HG02870 (cell line): ENCODE measurements around the gene DUT.

ENCODE experiments used
- ATAC-seq: cut with Tn5 transposase; IDR thresholded peaks from one replicate; pipeline ENCODE4 v1.9.1; 2021; ENCODE audit warnings: mild to moderate bottlenecking, moderate library complexity; ENCODE audit not compliant: unreplicated experiment

The DUT gene

GRCh38 chr15:48330855-48331795, at the start of gene DUT:
DUT (plus strand) TSS chr15:48331429; CDS start chr15:48331516, 87 bp downstream.
- peak; percentile 85 for ATAC-seq

- ATAC-seq = no peak
Observed at GRCh38 chr15:48281674-48282073, 49.6 kb upstream of the DUT start.

GRCh38 chr15:48282216-48282615, 49.0 kb upstream of the DUT start:
- no peak for ATAC-seq

- no peak for ATAC-seq
Observed at GRCh38 chr15:48283396-48284145, 47.7 kb upstream of the DUT start.

GRCh38 chr15:48285329-48286214, 45.7 kb upstream of the DUT start:
- peak; percentile 90 for ATAC-seq

- ATAC-seq = no peak
Observed at GRCh38 chr15:48289628-48290027, 41.6 kb upstream of the DUT start.

GRCh38 chr15:48292458-48292857, 38.8 kb upstream of the DUT start:
- no peak for ATAC-seq

GRCh38 chr15:48297668-48298067, 33.6 kb upstream of the DUT start:
- no peak for ATAC-seq

GRCh38 chr15:48298914-48299313, 32.3 kb upstream of the DUT start:
- no peak for ATAC-seq

GRCh38 chr15:48300038-48300437, 31.2 kb upstream of the DUT start:
- ATAC-seq = no peak

- ATAC-seq = no peak
Observed at GRCh38 chr15:48304398-48304797, 26.8 kb upstream of the DUT start.

GRCh38 chr15:48306639-48307038, 24.6 kb upstream of the DUT start:
- no peak for ATAC-seq

- ATAC-seq = no peak
Observed at GRCh38 chr15:48307586-48307985, 23.6 kb upstream of the DUT start.

- ATAC-seq = no peak
Observed at GRCh38 chr15:48309740-48310139, 21.5 kb upstream of the DUT start.

- no peak for ATAC-seq
Observed at GRCh38 chr15:48313216-48313615, 18.0 kb upstream of the DUT start.

- ATAC-seq = no peak
Observed at GRCh38 chr15:48315041-48315440, 16.2 kb upstream of the DUT start.

GRCh38 chr15:48317221-48317620, 14.0 kb upstream of the DUT start:
- ATAC-seq = no peak

GRCh38 chr15:48318131-48318530, 13.1 kb upstream of the DUT start:
- no peak for ATAC-seq

- no peak for ATAC-seq
Observed at GRCh38 chr15:48323294-48323693, 7.9 kb upstream of the DUT start.

- no peak for ATAC-seq
Observed at GRCh38 chr15:48324949-48325348, 6.3 kb upstream of the DUT start.

- ATAC-seq = no peak
Observed at GRCh38 chr15:48325400-48325799, 5.8 kb upstream of the DUT start.
